HCT116 (cell line): Measurements from ENCODE around the gene ATXN7L3B. TPM values are rescaled to one million over a fixed set of nuclear protein-coding genes. Genes with fewer than 3 reads are reported as not detected.

Experiments
- ATAC-seq: fragments of 200-7000 bp; cut with Tn5 transposase; 2 replicates; pipeline ENCODE4 v1.9.1; 2020; ENCODE audit warnings: mild to moderate bottlenecking, moderate library complexity
- BruUV-seq: library from RNA; stranded (reverse); fragments of 400-500 nt; replicated peaks from 2 replicates; lab custom pipeline; 2021; lab: Mats Ljungman, UMichigan
- CTCF ChIA-PET: fragments of 300-600 bp; sonication (Branson Sonifier 250); formaldehyde crosslinking; loops from one replicate; lab custom pipeline; 2021; ENCODE audit warnings: antibody characterized with exemption; lab: Charles Lee
- POLR2A ChIA-PET: fragments of 300-600, 350-600 bp; sonication (Branson Sonifier 250); formaldehyde crosslinking; loops from one replicate; lab custom pipeline; 2021; ENCODE audit warnings: antibody characterized with exemption; lab: Charles Lee
- RAD21 ChIA-PET, 2 experiments: fragments of 300-600 bp; sonication (Branson Sonifier 250); formaldehyde crosslinking; loops; one replicate each; lab custom pipeline; 2023; ENCODE audit warnings: low total read pairs in 2 of 2; ENCODE audit not compliant: uncharacterized antibody in 2 of 2, unreplicated experiment in 2 of 2, low non-redundant PET in 1 of 2; lab: Charles Lee
- DNase-seq: peaks from one replicate; pipeline ENCODE4 v3.0.0-alpha.2; 2010; ENCODE audit warnings: low read depth, low spot score
- H2AFZ ChIP-seq: fragments of 200-600 bp; shearing (Covaris generic), sonication (generic); 2 replicates; pipeline ENCODE4 v1.6.1; 2017; ENCODE audit warnings: low read depth, mixed run types, mixed read lengths, antibody characterized with exemption, low read length; ENCODE audit not compliant: poor library complexity, severe bottlenecking
- H3K27ac ChIP-seq: 2 replicates; pipeline ENCODE4 v1.5.1; 2012; ENCODE audit warnings: low read depth, low read length
- H3K27me3 ChIP-seq: fragments of 200-600 bp; sonication (generic); 2 replicates; pipeline ENCODE4 v1.6.1; 2016; ENCODE audit warnings: mixed run types, low read length, mixed read lengths; ENCODE audit not compliant: insufficient read depth
- H3K36me3 ChIP-seq, 2 experiments: fragments of 200-500 bp in 1 of 2; fragments of 200-600 bp in 1 of 2; sonication (Bioruptor generic) in 1 of 2; sonication (generic) in 1 of 2; 2 replicates each; pipeline versions ENCODE4 v1.5.1 to v1.6.1; 2014 to 2016; ENCODE audit warnings: low read length in 2 of 2, inconsistent platforms in 1 of 2, mixed read lengths in 1 of 2, mixed run types in 1 of 2; ENCODE audit not compliant: insufficient read depth in 2 of 2, control insufficient read depth in 1 of 2
- H3K4me1 ChIP-seq, 2 experiments: fragments of 200-600 bp in 1 of 2; sonication (generic) in 1 of 2; 2 replicates each; pipeline versions ENCODE4 v1.5.1 to v1.6.1; 2012 to 2017; ENCODE audit warnings: low read length in 2 of 2, inconsistent platforms in 1 of 2, mild to moderate bottlenecking in 1 of 2, mixed read lengths in 1 of 2, mixed run types in 1 of 2, moderate library complexity in 1 of 2; ENCODE audit not compliant: insufficient read depth in 2 of 2, control insufficient read depth in 1 of 2
- H3K4me2 ChIP-seq: fragments of 200-600 bp; sonication (generic); 2 replicates; pipeline ENCODE4 v1.6.1; 2017; ENCODE audit warnings: mixed run types, low read length, mixed read lengths
- H3K4me3 ChIP-seq, 2 experiments: fragments of 200-600 bp in 1 of 2; sonication (generic) in 1 of 2; replicated peaks in 1 of 2; 2 replicates each; pipeline ENCODE4 v1.5.1; 2011 to 2016; ENCODE audit warnings: low read length in 2 of 2, control low read depth in 1 of 2, low read depth in 1 of 2, mild to moderate bottlenecking in 1 of 2, mixed read lengths in 1 of 2, mixed run types in 1 of 2
- H3K79me2 ChIP-seq: fragments of 200-600 bp; sonication (generic); 2 replicates; pipeline ENCODE4 v1.6.1; 2017; ENCODE audit warnings: mild to moderate bottlenecking, mixed run types, low read length, moderate library complexity, mixed read lengths; ENCODE audit not compliant: insufficient read depth
- H3K9ac ChIP-seq: fragments of 200-600 bp; sonication (generic); 2 replicates; pipeline ENCODE4 v1.6.1; 2016; ENCODE audit warnings: low read length, mixed read lengths
- H3K9me2 ChIP-seq: fragments of 200-600 bp; sonication (generic), shearing (Covaris generic); 2 replicates; pipeline ENCODE4 v1.6.1; 2017; ENCODE audit warnings: mixed run types, mild to moderate bottlenecking, moderate library complexity; ENCODE audit not compliant: insufficient read depth
- H3K9me3 ChIP-seq, 2 experiments: fragments of 200-500 bp in 1 of 2; fragments of 200-600 bp in 1 of 2; sonication (Bioruptor generic) in 1 of 2; sonication (generic) in 1 of 2; 2 replicates each; pipeline ENCODE4 v1.6.1; 2014 to 2017; ENCODE audit warnings: low read length in 2 of 2, mixed read lengths in 2 of 2, inconsistent platforms in 1 of 2, low read depth in 1 of 2, mild to moderate bottlenecking in 1 of 2, mixed run types in 1 of 2, moderate library complexity in 1 of 2; ENCODE audit not compliant: control insufficient read depth in 1 of 2, insufficient read depth in 1 of 2
- H4K20me1 ChIP-seq: fragments of 200-600 bp; sonication (generic), shearing (Covaris generic); 2 replicates; pipeline ENCODE4 v1.6.1; 2017; ENCODE audit warnings: mixed run types, mild to moderate bottlenecking, moderate library complexity; ENCODE audit not compliant: insufficient read depth
- intact Hi-C: fragments of 100-400 bp; cut with micrococcal nuclease; formaldehyde crosslinking; loops from 2 replicates; pipeline ENCODE4 v1.10.0; 2022
- total RNA-seq: library from RNA; stranded (reverse); gene quantifications from one replicate; pipeline ENCODE4 v1.2.1, GENCODE V29; 2021; ENCODE audit not compliant: unreplicated experiment
- TF ChIP-seq, protein P1 (sequence below): IDR thresholded peaks from 2 replicates; pipeline ENCODE4 v1.6.1; 2011; ENCODE audit warnings: mild to moderate bottlenecking, low read length, moderate library complexity; ENCODE audit not compliant: insufficient replicate concordance; ENCODE audit errors: extremely low read depth
- TF ChIP-seq, protein P2 (sequence below), 3 experiments: fragments of 200-600 bp in 1 of 3; sonication (generic) in 1 of 3; IDR thresholded peaks in 2 of 3; conservative IDR thresholded peaks in 1 of 3; 2 replicates each; pipeline ENCODE4 v1.5.1; 2012 to 2017; ENCODE audit warnings: low read depth in 2 of 3, low read length in 2 of 3, antibody characterized with exemption in 1 of 3, borderline replicate concordance in 1 of 3, control low read depth in 1 of 3, mild to moderate bottlenecking in 1 of 3, mixed read lengths in 1 of 3, mixed run types in 1 of 3, moderate library complexity in 1 of 3; ENCODE audit not compliant: insufficient read depth in 1 of 3

ATXN7L3B gene
- total RNA-seq, 1 experiment from 2014 or later = 28.1 TPM

DNA sequence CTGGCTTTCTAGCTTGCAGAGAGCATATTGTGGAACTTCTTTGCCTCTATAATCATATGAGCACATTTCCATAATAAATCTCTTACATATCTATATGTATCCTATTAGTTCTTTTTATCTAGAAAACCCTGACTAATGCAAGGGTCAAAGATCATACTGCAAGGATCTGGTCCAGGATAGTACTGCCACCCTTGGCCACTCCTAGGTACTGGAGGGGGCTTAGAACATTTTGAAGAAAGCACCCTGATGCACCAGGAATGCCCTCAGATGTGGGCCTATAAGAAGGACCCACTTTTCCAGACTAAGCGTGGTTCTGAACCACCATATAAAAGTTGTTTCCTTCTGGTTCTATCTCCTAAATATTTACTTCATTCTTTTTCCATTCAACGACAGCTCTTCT is 14.6 kb downstream of the ATXN7L3B start:
- no peak overlapping the region for H3K27ac ChIP-seq
- ATAC-seq (peak; percentile 69), DNase-seq (no peak)

More for the DNA sequence above, 14.6 kb downstream of the ATXN7L3B start:
- CTCF ChIA-PET = no interaction called here
- no peaks in the 10 kb centered on the region for H3K79me2 ChIP-seq
- no TSS peak for BruUV-seq
- H2AFZ ChIP-seq = no peak overlapping the region
- POLR2A ChIA-PET = no interaction called here
- intact Hi-C loops = no loop called here
- H3K9ac ChIP-seq = no peak overlapping the region
- TF ChIP-seq, protein P1, sequence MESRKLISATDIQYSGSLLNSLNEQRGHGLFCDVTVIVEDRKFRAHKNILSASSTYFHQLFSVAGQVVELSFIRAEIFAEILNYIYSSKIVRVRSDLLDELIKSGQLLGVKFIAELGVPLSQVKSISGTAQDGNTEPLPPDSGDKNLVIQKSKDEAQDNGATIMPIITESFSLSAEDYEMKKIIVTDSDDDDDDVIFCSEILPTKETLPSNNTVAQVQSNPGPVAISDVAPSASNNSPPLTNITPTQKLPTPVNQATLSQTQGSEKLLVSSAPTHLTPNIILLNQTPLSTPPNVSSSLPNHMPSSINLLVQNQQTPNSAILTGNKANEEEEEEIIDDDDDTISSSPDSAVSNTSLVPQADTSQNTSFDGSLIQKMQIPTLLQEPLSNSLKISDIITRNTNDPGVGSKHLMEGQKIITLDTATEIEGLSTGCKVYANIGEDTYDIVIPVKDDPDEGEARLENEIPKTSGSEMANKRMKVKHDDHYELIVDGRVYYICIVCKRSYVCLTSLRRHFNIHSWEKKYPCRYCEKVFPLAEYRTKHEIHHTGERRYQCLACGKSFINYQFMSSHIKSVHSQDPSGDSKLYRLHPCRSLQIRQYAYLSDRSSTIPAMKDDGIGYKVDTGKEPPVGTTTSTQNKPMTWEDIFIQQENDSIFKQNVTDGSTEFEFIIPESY = no peak
- TF ChIP-seq, protein P2, sequence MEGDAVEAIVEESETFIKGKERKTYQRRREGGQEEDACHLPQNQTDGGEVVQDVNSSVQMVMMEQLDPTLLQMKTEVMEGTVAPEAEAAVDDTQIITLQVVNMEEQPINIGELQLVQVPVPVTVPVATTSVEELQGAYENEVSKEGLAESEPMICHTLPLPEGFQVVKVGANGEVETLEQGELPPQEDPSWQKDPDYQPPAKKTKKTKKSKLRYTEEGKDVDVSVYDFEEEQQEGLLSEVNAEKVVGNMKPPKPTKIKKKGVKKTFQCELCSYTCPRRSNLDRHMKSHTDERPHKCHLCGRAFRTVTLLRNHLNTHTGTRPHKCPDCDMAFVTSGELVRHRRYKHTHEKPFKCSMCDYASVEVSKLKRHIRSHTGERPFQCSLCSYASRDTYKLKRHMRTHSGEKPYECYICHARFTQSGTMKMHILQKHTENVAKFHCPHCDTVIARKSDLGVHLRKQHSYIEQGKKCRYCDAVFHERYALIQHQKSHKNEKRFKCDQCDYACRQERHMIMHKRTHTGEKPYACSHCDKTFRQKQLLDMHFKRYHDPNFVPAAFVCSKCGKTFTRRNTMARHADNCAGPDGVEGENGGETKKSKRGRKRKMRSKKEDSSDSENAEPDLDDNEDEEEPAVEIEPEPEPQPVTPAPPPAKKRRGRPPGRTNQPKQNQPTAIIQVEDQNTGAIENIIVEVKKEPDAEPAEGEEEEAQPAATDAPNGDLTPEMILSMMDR (IDR thresholded peaks at IDR 0.05 in 2 of 3, conservative IDR thresholded peaks at IDR 0.05 in 1 of 3; ENCODE audit: borderline replicate concordance in 1 of 3, insufficient read depth in 1 of 3, low read depth in 2 of 3, low read length in 2 of 3) = peak in 2 of 3 experiments; percentile 43 to 44; a peak in 4 of 6 replicates
- TF ChIP-seq, all 23 proteins: peak for 1
- no peaks in the 10 kb centered on the region for H3K4me1 ChIP-seq
- no peaks in the 10 kb centered on the region for H3K36me3 ChIP-seq
- H3K9me2 ChIP-seq = no peaks in the 10 kb centered on the region
- H3K27me3 ChIP-seq = no peaks in the 10 kb centered on the region
- H3K9me3 ChIP-seq = no peaks in the 10 kb centered on the region
- RAD21 ChIA-PET = no interaction called here
- no peak overlapping the region for H3K4me3 ChIP-seq
- no peaks in the 10 kb centered on the region for H4K20me1 ChIP-seq
- H3K4me2 ChIP-seq = no peak overlapping the region
